IMR-90 (cell line): ENCODE results near the gene STIL. TPM values are rescaled to one million over a fixed set of nuclear protein-coding genes. Genes with fewer than 3 reads are reported as not detected.

Source experiments
- ATAC-seq: fragments of 200-7000 bp; cut with Tn5 transposase; 2 replicates; pipeline ENCODE4 v1.9.1; 2020; ENCODE audit warnings: low read depth, mild to moderate bottlenecking, moderate library complexity
- BruUV-seq: library from RNA; stranded (reverse); fragments of 400-500 nt; replicated peaks from 2 replicates; lab custom pipeline; 2021; lab: Mats Ljungman, UMichigan
- CTCF ChIA-PET: fragments of 300-600 bp; formaldehyde crosslinking; extraction: SDS; loops from one replicate; lab custom pipeline; 2021; ENCODE audit warnings: antibody characterized with exemption; lab: Yijun Ruan, JAX
- POLR2A ChIA-PET: fragments of 300-600 bp; sonication (Branson Sonifier 250); formaldehyde crosslinking; loops from one replicate; lab custom pipeline; 2022; ENCODE audit warnings: antibody characterized with exemption; ENCODE audit not compliant: unreplicated experiment; lab: Charles Lee
- DNase-seq: peaks from one replicate; pipeline ENCODE4 v3.0.0; 2013
- H2AFZ ChIP-seq: replicated peaks from 2 replicates; pipeline ENCODE3; 2013; ENCODE audit warnings: low read length, mild to moderate bottlenecking; ENCODE audit not compliant: poor library complexity
- H2AK5ac ChIP-seq: 2 replicates; pipeline ENCODE4 v1.6.1; 2013; ENCODE audit warnings: low read depth, low read length, inconsistent platforms
- H2AK9ac ChIP-seq: replicated peaks from 2 replicates; pipeline ENCODE3; 2013; ENCODE audit warnings: mild to moderate bottlenecking, low read depth, low read length, moderate library complexity; ENCODE audit not compliant: poor library complexity
- H2BK120ac ChIP-seq: 2 replicates; pipeline ENCODE4 v1.6.1; 2013; ENCODE audit warnings: low read depth, low read length, inconsistent platforms
- H2BK15ac ChIP-seq: 3 replicates; pipeline ENCODE4 v1.6.1; 2013; ENCODE audit warnings: low read depth, low read length, inconsistent platforms
- H2BK20ac ChIP-seq: 2 replicates; pipeline ENCODE4 v1.6.1; 2013; ENCODE audit warnings: low read depth, mild to moderate bottlenecking, inconsistent platforms, low read length, moderate library complexity
- H2BK5ac ChIP-seq: 2 replicates; pipeline ENCODE4 v1.6.1; 2013; ENCODE audit warnings: mild to moderate bottlenecking, low read depth, low read length, inconsistent platforms; ENCODE audit not compliant: poor library complexity, severe bottlenecking
- H3K14ac ChIP-seq: replicated peaks from 2 replicates; pipeline ENCODE4 v1.6.1; 2013; ENCODE audit warnings: low read depth, low read length, inconsistent platforms
- H3K18ac ChIP-seq: 2 replicates; pipeline ENCODE4 v1.6.1; 2013; ENCODE audit warnings: low read depth, low read length, control low read depth
- H3K23ac ChIP-seq: 2 replicates; pipeline ENCODE4 v1.6.1; 2013; ENCODE audit warnings: low read depth, low read length, inconsistent platforms
- H3K27ac ChIP-seq: 2 replicates; pipeline ENCODE4 v1.5.1; 2013; ENCODE audit warnings: mild to moderate bottlenecking, control low read depth, low read length; ENCODE audit not compliant: insufficient read depth
- H3K27me3 ChIP-seq: 2 replicates; pipeline ENCODE4 v1.6.1; 2013; ENCODE audit warnings: low read length; ENCODE audit not compliant: control insufficient read depth, insufficient read depth
- H3K36me3 ChIP-seq: 2 replicates; pipeline ENCODE4 v1.6.1; 2013; ENCODE audit warnings: low read length, mixed read lengths; ENCODE audit not compliant: control insufficient read depth, insufficient read depth
- H3K4ac ChIP-seq: 2 replicates; pipeline ENCODE4 v1.6.1; 2013; ENCODE audit warnings: low read depth, low read length, inconsistent platforms
- H3K4me1 ChIP-seq: 2 replicates; pipeline ENCODE4 v1.6.1; 2013; ENCODE audit warnings: low read length, mixed read lengths; ENCODE audit not compliant: control insufficient read depth, insufficient read depth
- H3K4me2 ChIP-seq: 2 replicates; pipeline ENCODE4 v1.6.1; 2013; ENCODE audit warnings: low read depth, mild to moderate bottlenecking, control low read depth, low read length, moderate library complexity
- H3K4me3 ChIP-seq: 2 replicates; pipeline ENCODE4 v1.5.1; 2013; ENCODE audit warnings: low read depth, mild to moderate bottlenecking, control low read depth, low read length, moderate library complexity; ENCODE audit not compliant: insufficient read depth
- H3K56ac ChIP-seq: 2 replicates; pipeline ENCODE4 v1.6.1; 2013; ENCODE audit warnings: low read length, inconsistent platforms; ENCODE audit not compliant: insufficient read depth; ENCODE audit errors: extremely low read depth
- H3K79me1 ChIP-seq, 2 experiments: 2 replicates each; pipeline ENCODE4 v1.6.1; 2013; ENCODE audit warnings: low read length in 2 of 2, inconsistent platforms in 1 of 2, low read depth in 1 of 2
- H3K9ac ChIP-seq: 2 replicates; pipeline ENCODE4 v1.6.1; 2013; ENCODE audit warnings: low read depth, low read length, control low read depth
- H3K9me1 ChIP-seq: 2 replicates; pipeline ENCODE4 v1.6.1; 2013; ENCODE audit warnings: low read length, inconsistent platforms; ENCODE audit not compliant: insufficient read depth
- H3K9me3 ChIP-seq: 2 replicates; pipeline ENCODE4 v1.6.1; 2013; ENCODE audit warnings: low read length; ENCODE audit not compliant: control insufficient read depth, insufficient read depth
- H4K20me1 ChIP-seq: 2 replicates; pipeline ENCODE4 v1.6.1; 2013; ENCODE audit warnings: low read length, inconsistent platforms; ENCODE audit not compliant: insufficient read depth
- H4K5ac ChIP-seq: 2 replicates; pipeline ENCODE4 v1.6.1; 2013; ENCODE audit warnings: mild to moderate bottlenecking, low read depth, low read length, control low read depth
- H4K8ac ChIP-seq, 2 experiments: 2 replicates each; pipeline ENCODE4 v1.6.1; 2013; ENCODE audit warnings: low read depth in 2 of 2, low read length in 2 of 2, control low read depth in 1 of 2, inconsistent platforms in 1 of 2
- H4K91ac ChIP-seq: 2 replicates; pipeline ENCODE4 v1.6.1; 2013; ENCODE audit warnings: low read depth, low read length, inconsistent platforms; ENCODE audit not compliant: insufficient read depth
- CEBPB ChIP-seq: IDR thresholded peaks from 2 replicates; pipeline ENCODE4 v1.6.1; 2012; ENCODE audit warnings: low read depth, low read length, improper control_type of control experiment
- NFE2L2 ChIP-seq: fragments of 150-350 bp; IDR thresholded peaks from 2 replicates; pipeline ENCODE4 v1.6.1; 2016; ENCODE audit warnings: low read depth, mild to moderate bottlenecking, low read length
- WGBS, 2 experiments: methylation state at CpG; one replicate each; pipeline versions ENCODE4 v1.1.5 to v1.1.7; 2013; ENCODE audit warnings: missing lambda C conversion rate in 2 of 2; ENCODE audit not compliant: insufficient read length in 1 of 2; ENCODE audit errors: extremely low coverage in 2 of 2; 5-methylcytosine and 5-hydroxymethylcytosine counted together
- dilution Hi-C: fragments of 300-500 bp; cut with HindIII; formaldehyde crosslinking; loops from one replicate; pipeline ENCODE4 v1.14.3; 2018; ENCODE audit warnings: low sequenced_read_pairs; ENCODE audit not compliant: unreplicated experiment
- in situ Hi-C: fragments of 300-500 bp; cut with MboI; formaldehyde crosslinking; loops from 3 replicates; pipeline ENCODE4 v1.14.3; 2019; ENCODE audit warnings: low sequenced_read_pairs, inconsistent platforms, mixed read lengths
- intact Hi-C: fragments of 100-400 bp; cut with micrococcal nuclease; formaldehyde crosslinking; loops from 2 replicates; pipeline ENCODE4 v1.10.0; 2022
- polyA plus RNA-seq, 3 experiments: library from polyadenylated mRNA; depleted of rRNA; stranded (reverse); fragments of >200 nt; gene quantifications; 2 replicates each; pipeline ENCODE4 v1.2.3, GENCODE V29; 2012; ENCODE audit warnings: low replicate concordance in 1 of 3
- total RNA-seq: library from RNA; depleted of rRNA; stranded (reverse); fragments of >200 nt; gene quantifications from 2 replicates; pipeline ENCODE4 v1.2.3, GENCODE V29; 2012

STIL gene
- total and polyA plus RNA-seq, 2 of the 4 experiments (the other 2 are of a cell fraction) = 6.8 to 17.2 TPM

DNA sequence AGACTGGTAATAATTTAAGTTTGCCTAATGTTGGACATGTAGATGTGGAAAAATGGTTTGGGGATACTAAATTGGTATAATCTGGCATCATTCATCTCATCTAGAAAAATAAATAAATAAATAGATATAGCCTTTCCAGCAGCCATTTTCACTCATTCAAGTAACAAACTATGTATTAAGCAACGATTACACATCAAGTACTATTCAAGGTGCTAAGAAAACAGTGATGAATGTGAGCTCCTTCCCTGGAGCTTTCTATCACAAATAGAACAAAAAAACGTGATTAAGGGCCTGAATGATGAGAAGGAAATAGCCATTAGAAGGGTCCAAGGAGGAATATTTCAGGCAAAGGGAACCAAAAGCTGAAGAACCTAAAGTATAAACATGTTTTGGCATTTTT is 37.1 kb downstream of the STIL start:
- Histone ChIP-seq H3K36me3 (peaks cover 6% of the 10 kb centered on the region), H4K8ac (no peak overlapping the region), H3K23ac (no peak overlapping the region), H3K27ac (no peak overlapping the region), H4K91ac (no peak overlapping the region), H3K14ac (no peak overlapping the region), H2BK120ac (no peak overlapping the region), H3K4me1 (no peaks in the 10 kb centered on the region), H3K4me3 (no peak overlapping the region), H2AK9ac (no peak overlapping the region), H2BK15ac (no peak overlapping the region), H3K79me1 (peaks cover 17 to 22% of the 10 kb centered on the region in 2 experiments), H2BK20ac (no peak overlapping the region), H3K18ac (no peak overlapping the region), H4K5ac (no peak overlapping the region), H2AFZ (no peak overlapping the region), H3K9me1 (peaks cover 2% of the 10 kb centered on the region; the same call in 1 of the 2 replicates), H3K56ac (no peak overlapping the region), H2AK5ac (no peak overlapping the region), H2BK5ac (no peak overlapping the region), H3K27me3 (no peaks in the 10 kb centered on the region), H3K9ac (no peak overlapping the region), H4K20me1 (no peaks in the 10 kb centered on the region; the same call in 1 of the 2 replicates), H3K4ac (no peak overlapping the region), H3K4me2 (no peak overlapping the region), H3K9me3 (no peaks in the 10 kb centered on the region)
- DNase-seq (no peak), ATAC-seq (no peak)
- TF ChIP-seq CEBPB = 0 out of 2 replicates have a peak, but pooled peaks have one; percentile 1
- no peak for TF ChIP-seq NFE2L2
- WGBS, 2 experiments = no CpG with 5 or more reads among the region's 2 CpGs
- POLR2A ChIA-PET = interaction anchor here (1.1 kb wide), 1 partner anchor 14 kb away, joined by 3 read pairs; no protein-coding TSS in a partner anchor
- in situ Hi-C loops (no loop called here), dilution Hi-C loops (no loop called here), intact Hi-C loops (no loop called here)
- CTCF ChIA-PET = no interaction called here
- BruUV-seq = no TSS peak
